GM19328 (cell line): ENCODE measurements around the gene NPR1.
"Not testable (repeated sequence)": the region's sequence is repeated elsewhere in the genome, so short reads cannot be mapped to it uniquely, and the experiment has no call there.

Experiments
- ATAC-seq: cut with Tn5 transposase; IDR thresholded peaks from one replicate; pipeline ENCODE4 v1.9.1; 2021; ENCODE audit warnings: mild to moderate bottlenecking, moderate library complexity; ENCODE audit not compliant: unreplicated experiment

NPR1 gene

GRCh38 chr1:153723687-153724086 lies 45.2 kb downstream of the NPR1 start:
- no peak for ATAC-seq

- ATAC-seq: not testable (repeated sequence)
Measured at GRCh38 chr1:153724634-153725033, 46.1 kb downstream of the NPR1 start.

GRCh38 chr1:153727463-153728304 lies 49.2 kb downstream of the NPR1 start, which contains the start of gene INTS3:
INTS3 (plus strand) TSS chr1:153728050; CDS start chr1:153728635, 585 bp downstream.
- ATAC-seq: peak; percentile 97

- ATAC-seq: no peak
Measured at GRCh38 chr1:153728305-153729066, 50.0 kb downstream of the NPR1 start.

- no peak for ATAC-seq
Measured at GRCh38 chr1:153730468-153730988, 52.0 kb downstream of the NPR1 start.

GRCh38 chr1:153733970-153734369 lies 55.5 kb downstream of the NPR1 start:
- ATAC-seq: no peak

GRCh38 chr1:153734396-153735089 lies 56.1 kb downstream of the NPR1 start:
- ATAC-seq: no peak

GRCh38 chr1:153735090-153735420 lies 56.6 kb downstream of the NPR1 start:
- no peak for ATAC-seq

GRCh38 chr1:153741986-153742385 lies 63.5 kb downstream of the NPR1 start:
- no peak for ATAC-seq

- ATAC-seq: no peak
Measured at GRCh38 chr1:153742411-153743142, 64.1 kb downstream of the NPR1 start.
